NCI-H1048 (cell line): ENCODE data around the gene ALOX12B.
"Not testable (repeated sequence)": the region's sequence is repeated elsewhere in the genome, so short reads cannot be mapped to it uniquely, and the experiment has no call there.

Experiments used
- DNase-seq: peaks from one replicate; lab custom pipeline; 2025; lab: John Stamatoyannopoulos, UW

ALOX12B gene

DNA sequence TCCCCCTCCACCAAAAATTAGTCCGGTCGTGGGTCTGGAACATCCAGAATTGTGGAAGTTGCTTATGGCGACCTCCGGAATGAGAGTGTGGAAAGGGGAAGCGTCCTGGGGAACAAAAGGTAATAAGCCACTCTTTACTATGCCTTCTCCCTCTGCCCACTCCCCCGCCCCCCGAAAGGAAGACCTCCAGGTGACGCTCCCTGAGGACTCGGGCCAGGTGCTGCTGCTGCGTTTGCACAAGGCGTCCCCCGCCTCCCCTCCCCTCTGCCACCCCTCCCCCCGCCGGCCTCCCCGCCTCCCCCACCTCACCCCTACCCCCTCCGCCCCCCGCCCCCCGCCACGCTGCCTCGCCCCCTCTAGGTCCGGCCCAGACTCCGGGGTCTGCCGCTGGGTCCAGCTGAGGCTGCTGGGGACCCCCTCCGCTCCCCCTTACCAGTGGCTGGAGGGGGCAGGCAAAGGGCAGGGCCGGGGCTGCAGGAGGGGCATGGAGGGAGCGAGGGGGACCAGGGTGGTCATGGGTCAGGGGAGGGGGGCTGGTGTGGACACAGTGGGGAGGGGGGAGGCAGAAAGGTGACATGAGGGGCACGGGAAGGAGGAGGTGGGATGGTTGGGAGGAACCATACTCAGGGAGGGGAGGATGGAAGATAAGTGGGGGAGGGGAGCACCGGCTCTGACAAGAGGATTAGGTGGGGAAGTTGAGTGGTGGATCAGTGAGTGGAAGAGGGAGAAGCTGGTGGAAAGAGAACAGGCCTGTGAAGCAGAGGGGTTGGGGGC is 23.6 kb downstream of the ALOX12B start:
- DNase-seq, result no peak

- no peak for DNase-seq
Measured at GRCh38 chr17:8062807-8063483, 24.6 kb downstream of the ALOX12B start.

DNA sequence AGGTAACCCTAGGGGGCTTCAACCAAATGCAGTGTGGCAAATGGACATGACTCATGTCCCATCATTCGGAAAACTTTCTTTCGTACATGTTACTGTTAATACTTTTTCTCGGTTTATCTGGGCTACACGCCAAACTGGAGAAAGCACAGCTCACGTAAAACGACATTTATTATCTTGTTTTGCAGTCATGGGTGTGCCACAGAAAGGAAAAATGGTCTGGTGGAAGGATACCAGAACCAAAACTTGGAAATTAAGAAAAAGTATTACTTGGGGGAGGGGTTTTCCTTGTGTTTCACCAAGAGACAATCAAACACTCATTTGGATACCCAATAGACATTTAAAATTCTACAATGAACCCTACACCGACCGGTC is 25.1 kb downstream of the ALOX12B start:
- DNase-seq, result no peak

DNA sequence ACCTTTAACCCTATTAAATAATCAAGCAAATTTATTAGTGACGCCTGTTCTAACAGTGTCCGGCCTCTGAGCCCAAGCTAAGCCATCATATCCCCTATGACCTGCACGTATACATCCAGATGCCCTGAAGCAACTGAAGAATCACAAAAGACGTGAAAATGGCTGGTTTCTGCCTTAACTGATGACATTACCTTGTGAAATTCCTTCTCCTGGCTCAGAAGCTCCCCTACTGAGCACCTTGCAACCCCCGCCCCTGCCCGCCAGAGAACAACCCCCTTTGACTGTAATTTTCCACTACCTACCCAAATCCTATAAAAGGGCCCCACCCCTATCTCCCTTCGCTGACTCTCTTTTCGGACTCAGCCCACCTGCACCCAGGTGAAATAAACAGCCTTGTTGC is 25.7 kb downstream of the ALOX12B start:
- DNase-seq, result not testable (repeated sequence)

DNA sequence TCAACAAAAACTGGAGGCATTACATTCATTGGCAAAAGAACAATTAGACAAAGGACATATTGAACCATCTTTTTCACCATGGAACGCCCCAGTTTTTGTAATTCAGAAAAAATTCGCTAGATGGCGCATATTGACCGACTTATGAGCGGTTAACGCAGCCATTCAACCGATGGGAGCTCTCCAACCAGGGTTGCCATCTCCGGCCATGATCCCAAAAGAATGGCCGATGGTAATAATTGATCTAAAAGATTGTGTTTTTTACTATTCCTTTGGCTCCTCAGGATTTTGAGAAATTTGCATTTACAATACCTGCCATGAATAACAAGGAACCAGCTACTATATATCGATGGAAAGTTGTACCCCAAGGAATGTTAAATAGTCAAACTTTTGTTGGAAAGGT is 27.2 kb downstream of the ALOX12B start:
- DNase-seq, result peak; percentile 50

- no peak for DNase-seq
Measured at GRCh38 chr17:8059131-8059530, 28.4 kb downstream of the ALOX12B start.

- DNase-seq, result no peak
Measured at GRCh38 chr17:8057691-8058114, 29.8 kb downstream of the ALOX12B start.

- DNase-seq, result no peak
Measured at GRCh38 chr17:8056976-8057625, 30.4 kb downstream of the ALOX12B start.

GRCh38 chr17:8056232-8056975 is 31.1 kb downstream of the ALOX12B start:
- DNase-seq, result no peak

GRCh38 chr17:8055851-8056231 is 31.7 kb downstream of the ALOX12B start:
- DNase-seq, result no peak

DNA sequence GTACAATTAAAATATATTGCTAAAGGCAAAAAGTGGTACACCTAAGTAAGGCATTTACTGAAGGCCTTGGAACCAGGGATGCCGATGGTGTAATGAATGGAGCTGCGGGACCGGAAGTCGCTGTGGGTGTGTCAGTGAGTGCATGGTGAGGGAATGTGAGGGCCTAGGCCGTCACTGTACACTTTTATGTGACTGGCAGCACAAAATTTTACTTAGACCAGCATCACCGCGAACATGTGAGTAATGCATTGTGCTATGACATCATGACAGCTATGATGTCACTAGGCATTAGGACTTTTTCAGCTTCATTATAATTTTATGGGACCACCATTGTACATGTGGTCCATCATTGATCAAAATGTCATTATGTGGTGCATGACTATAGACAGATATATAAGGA is 33.9 kb downstream of the ALOX12B start:
- DNase-seq, result no peak

- DNase-seq, result no peak
Measured at GRCh38 chr17:8052256-8053252, 35.0 kb downstream of the ALOX12B start.

- no peak for DNase-seq
Measured at GRCh38 chr17:8051831-8052230, 35.7 kb downstream of the ALOX12B start.

DNA sequence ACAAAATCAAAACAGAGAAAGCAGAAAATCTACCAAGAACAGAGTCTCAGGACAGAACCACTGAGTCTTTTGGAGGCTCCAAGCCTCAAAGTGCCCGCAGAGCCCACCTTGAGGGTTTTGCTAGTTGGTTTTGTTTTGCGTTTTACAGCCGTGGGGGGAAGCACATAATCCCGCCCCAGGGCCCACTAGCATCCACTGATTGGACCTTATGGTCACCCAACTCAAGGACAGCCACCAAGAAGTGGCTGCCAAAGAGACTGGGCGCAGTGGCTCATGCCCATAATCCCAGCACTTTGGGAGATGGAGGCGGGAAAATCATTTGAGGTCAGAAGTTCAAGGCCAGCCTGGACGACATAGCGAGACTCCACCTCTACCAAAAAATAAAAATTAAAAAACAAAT is 38.8 kb downstream of the ALOX12B start:
- DNase-seq, result no peak

GRCh38 chr17:8048236-8048635 is 39.3 kb downstream of the ALOX12B start:
- no peak for DNase-seq

DNA sequence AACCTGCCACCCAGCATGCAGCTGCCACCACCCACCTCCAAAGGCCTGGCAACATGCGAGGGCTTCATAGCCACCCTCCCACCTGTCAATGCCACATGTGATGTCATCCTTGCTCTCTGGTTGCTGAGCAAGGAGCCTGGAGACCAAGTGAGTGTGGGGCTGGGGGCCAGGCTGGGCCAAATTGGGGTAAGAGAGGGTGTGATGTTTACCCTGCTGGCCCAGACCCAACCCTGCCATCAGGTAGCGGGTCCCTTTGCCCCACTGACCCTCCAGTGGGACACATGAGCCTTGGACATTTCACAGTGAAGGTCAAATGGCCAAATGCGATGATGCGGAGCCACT is 39.8 kb downstream of the ALOX12B start:
- DNase-seq, result no peak

DNA sequence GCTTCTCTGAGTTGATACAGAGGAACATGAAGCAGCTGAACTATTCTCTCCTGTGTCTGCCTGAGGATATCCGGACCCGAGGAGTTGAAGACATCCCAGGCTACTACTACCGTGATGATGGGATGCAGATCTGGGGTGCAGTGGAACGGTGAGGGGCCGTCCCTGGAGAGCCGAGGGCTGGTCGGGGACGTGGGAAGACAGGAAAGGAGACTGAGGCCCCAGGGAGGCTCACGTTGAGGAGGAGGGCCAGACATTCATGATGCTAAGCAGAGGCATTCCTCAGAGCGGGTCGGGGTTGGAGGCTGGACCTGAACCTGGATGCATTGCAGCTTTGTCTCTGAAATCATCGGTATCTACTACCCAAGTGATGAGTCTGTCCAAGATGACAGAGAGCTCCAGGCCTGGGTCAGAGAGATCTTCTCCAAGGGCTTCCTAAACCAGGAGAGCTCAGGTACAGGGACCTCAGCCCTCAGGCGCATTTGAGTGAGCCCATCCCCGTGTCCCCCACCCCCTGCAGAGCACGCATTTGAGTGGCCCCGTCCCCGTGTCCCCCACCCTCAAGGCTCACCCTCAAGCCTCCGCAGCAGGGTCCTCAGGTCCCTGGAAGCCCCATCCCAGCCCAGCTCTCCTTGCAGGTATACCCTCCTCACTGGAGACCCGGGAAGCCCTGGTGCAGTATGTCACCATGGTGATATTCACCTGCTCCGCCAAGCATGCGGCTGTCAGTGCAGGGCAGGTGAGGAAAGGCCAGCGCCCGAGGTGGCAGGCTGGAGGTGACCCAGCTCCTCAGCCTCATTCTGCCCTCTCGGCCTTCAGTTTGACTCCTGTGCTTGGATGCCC is 40.4 kb downstream of the ALOX12B start:
- DNase-seq, result no peak

- DNase-seq, result no peak
Measured at GRCh38 chr17:8046306-8046928, 41.1 kb downstream of the ALOX12B start.

DNA sequence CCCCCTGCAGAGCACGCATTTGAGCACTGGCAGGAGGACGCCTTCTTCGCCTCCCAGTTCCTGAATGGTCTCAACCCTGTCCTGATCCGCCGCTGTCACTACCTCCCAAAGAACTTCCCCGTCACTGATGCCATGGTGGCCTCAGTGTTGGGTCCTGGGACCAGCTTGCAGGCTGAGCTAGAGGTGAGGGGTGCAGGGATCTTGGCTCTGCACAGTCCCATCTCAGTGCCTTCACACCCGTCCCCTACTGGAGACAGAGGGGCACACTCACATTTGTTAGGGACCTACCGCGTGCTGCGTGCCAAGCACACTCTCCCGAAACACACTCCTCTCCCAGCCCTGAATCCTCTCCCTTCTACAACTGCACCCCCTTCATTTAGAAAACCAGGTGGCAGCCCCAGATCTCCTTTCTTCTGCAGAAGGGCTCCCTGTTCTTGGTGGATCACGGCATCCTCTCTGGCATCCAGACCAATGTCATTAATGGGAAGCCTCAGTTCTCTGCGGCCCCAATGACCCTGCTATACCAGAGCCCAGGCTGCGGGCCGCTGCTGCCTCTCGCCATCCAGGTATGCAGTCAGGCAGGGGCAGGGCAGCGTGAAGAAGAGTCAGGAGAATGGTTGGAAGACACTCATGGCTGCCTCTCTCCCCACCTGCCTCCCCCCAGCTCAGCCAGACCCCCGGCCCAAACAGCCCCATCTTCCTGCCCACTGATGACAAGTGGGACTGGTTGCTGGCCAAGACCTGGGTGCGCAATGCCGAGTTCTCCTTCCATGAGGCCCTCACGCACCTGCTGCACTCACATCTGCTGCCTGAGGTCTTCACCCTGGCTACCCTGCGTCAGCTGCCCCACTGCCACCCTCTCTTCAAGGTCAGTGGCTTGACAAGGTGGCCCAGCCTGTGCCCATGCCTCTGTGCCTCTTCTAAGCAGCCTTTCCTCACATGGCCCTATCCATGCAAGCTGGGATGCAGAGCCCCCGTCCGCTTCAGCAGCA is 42.4 kb downstream of the ALOX12B start:
- no peak for DNase-seq
